HT-29 (cell line): ENCODE data around the gene SLC25A21. TPM values are rescaled to one million over a fixed set of nuclear protein-coding genes. Genes with fewer than 3 reads are reported as not detected.
A peak's percentile ranks its signal among the peaks of the same experiment; 100 is the strongest.
"Not testable (repeated sequence)": the region's sequence is repeated elsewhere in the genome, so short reads cannot be mapped to it uniquely, and the experiment has no call there.

Experiments used
- DNase-seq: peaks from one replicate; pipeline ENCODE4 v3.0.0-alpha.2; 2015; ENCODE audit warnings: low spot score
- total RNA-seq: library from RNA; depleted of rRNA; stranded (reverse); fragments of >200 nt; shearing (Covaris generic); gene quantifications from 2 replicates; pipeline ENCODE4 v1.2.3, GENCODE V29; 2014

Gene SLC25A21
- total RNA-seq, 1 experiment from 2014 or later: not detected

- no peak for DNase-seq
These were observed 14.5 kb upstream of the SLC25A21 start for GRCh38 chr14:37186865-37187264.

- no peak for DNase-seq
These were observed 13.3 kb upstream of the SLC25A21 start for GRCh38 chr14:37185670-37186069.

GRCh38 chr14:37184520-37184919, 12.1 kb upstream of the SLC25A21 start:
- not testable (repeated sequence) for DNase-seq

DNA sequence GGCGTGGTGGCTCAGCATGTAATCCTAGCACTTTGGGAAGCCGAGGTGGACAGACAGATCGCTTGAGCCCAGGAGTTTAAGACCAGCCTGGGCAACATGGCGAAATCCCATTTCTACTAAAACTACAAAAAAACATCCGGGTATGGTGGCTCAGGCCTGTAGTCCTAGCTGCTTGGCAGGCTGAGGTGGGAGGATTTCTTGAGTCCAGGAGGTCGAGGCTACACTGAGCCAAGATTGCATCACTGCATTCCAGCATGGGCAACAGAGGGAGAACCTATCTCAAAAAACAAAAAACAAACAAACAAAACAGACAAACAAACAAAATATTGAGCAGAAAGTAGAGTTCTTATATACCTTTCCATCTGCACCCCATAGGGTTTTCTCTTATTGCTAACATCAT, 9.0 kb upstream of the SLC25A21 start:
- no peak for DNase-seq

GRCh38 chr14:37180886-37181285, 8.5 kb upstream of the SLC25A21 start:
- not testable (repeated sequence) for DNase-seq

GRCh38 chr14:37179896-37180502, 7.6 kb upstream of the SLC25A21 start:
- DNase-seq: no peak

GRCh38 chr14:37172936-37173614, 669 bp upstream of the SLC25A21 start:
- DNase-seq: no peak

- DNase-seq: no peak
These were observed 755 bp downstream of the SLC25A21 start for GRCh38 chr14:37171678-37172023.

DNA sequence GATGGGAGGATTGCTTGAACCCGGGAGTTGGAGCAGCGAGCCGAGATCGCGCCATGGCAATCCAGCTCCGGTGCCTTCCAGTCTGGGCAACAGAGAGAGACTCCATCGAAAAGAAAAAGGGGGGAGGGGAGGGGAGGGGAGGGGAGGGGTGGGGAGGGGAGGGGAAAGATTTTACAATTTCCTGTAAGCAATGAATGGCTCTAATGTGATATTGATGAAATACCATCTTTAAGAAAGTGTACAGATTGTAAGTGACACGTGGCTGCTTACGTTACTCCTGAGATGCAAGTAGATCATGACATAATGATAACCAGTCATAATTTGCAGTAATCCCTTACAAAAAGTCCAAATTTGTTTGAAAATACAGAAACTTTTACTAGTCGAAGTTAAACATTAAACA, 1.4 kb downstream of the SLC25A21 start:
- DNase-seq: no peak

- no peak for DNase-seq
These were observed 2.2 kb downstream of the SLC25A21 start for GRCh38 chr14:37170237-37170636.

DNA sequence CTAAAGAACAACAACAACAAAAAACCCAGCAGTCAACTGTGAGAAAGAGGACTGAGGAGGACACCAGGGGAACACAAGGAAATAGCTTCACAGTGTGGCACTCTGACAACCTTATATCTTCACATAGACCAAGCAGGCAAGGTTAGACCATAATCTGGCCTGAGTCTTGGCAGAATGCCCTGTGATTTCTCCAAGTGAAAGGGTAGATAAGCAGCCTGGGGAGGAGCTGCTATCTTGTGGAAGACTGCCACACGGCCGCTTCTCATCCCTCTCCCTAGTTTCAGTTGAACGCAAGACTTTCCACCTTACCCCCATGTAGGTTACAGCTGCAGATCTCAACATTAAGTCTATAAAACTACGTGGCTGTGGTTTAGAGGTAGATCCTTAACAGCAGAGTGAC, 3.7 kb downstream of the SLC25A21 start:
- peak; percentile 2 for DNase-seq

DNA sequence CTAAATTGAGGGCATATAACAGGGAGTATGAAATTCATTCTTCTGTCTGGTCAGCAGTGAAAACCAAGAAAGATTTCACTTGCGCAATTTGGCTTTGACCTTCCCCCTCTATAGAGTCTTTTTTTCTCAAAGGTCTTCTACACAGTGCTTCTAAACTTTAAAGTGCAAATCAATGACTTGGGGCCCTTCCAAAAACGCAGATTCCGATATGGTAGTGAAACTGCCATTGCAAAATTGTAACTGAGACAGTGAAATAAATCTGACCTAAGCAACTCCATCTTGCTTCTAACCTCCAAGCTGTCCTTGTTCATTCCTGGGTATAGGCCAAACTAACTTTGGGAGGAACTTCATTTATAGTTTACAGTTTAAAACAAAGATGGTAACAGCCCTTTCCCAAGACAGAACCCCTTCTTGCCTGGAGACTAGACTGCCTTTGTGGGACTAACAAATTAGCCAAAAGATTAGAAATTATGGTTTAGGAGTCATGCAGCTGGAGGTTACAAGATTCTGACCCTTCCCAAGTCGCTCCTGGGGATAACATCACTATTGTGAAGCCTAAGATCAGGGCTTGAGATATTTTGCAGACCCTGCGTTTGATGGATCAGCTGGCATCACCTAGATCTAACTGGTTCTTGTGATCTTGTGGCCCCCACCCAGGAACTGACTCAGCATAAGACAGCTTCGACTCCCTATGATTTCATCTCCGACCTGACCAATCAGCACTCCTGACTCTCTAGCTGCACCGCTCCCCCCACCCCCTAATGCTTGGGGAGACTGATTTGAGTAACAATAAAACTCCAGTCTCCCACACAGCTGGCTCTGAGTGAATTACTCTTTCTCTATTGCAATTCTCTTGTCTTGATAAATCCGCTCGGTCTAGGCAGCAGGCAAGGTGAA, 5.0 kb downstream of the SLC25A21 start:
- DNase-seq: no peak

DNA sequence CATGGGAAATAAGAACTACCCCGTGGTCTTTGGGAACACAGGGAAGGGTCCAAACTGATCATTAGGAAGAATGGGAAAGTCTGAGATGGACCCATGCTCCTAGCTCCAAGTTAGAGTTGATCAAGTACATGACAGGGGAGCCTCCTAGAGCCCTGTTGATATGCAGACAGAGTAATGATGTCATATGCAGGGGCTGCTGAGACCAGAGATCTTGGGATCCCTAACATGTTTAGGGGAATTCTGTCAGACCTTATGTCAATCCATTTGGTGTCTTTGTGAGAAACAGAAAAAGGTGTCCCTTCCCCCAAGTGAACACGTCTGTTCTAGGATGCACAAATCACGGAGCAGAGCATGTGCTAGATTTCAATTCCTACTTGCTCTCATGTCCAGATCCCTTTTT, 6.6 kb downstream of the SLC25A21 start:
- DNase-seq: no peak

- not testable (repeated sequence) for DNase-seq
These were observed 10.1 kb downstream of the SLC25A21 start for GRCh38 chr14:37162307-37162706.

DNA sequence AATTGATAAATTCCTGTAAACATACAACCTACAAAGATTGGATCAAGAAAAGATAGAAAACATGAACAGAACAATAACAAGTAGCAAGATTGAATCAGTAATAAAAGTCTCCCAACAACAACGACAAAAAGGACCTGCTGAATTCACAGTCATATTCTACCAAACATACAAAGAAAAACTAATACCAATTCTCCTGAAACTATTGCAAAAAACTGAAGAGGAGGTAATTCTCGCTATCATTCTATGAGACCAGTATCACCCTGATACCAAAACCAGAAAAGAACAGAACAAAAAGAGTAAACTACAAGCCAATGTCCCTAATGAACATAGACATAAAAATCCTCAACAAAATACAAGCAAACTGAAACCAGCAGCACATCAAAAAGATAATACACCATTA, 14.4 kb downstream of the SLC25A21 start:
- DNase-seq: no peak

DNA sequence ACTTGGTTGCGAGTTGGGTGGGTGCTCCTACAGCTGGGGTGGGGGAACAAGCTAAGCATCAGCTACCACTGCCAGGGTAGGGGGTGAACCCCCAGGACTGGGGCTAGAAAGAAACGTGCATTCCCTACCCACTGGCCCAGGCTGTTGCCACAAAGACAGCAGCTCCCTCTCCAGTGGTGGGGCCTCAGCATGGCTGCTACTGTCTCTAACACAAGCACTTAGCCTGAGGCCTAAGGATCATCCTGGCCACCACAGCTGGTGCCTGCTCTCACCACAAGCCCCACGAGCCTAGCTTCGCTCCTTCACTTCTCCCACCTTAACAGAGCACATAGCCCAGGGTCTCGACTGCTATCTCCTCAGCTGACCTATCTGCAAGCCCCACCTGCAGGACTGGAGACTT, 18.9 kb downstream of the SLC25A21 start:
- DNase-seq: no peak

DNA sequence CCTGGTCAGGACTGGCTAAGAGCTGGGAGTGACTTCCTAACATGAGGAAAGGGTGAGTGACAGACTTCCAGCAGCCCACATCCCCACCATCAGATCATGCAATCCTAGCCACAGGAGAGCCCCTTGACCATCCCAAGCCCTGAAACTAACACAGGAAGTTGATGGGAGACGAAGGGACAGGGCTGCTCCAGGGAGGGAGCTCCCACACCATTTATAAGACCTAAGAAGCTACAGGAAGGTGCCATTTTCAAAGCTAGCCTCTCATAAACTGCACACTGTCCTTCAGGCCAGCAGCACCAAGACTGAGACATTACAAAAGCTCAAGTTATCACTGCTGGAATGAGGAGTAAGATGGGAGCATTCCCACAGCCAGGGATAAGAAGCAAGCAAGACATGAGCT, 19.4 kb downstream of the SLC25A21 start:
- DNase-seq: no peak

DNA sequence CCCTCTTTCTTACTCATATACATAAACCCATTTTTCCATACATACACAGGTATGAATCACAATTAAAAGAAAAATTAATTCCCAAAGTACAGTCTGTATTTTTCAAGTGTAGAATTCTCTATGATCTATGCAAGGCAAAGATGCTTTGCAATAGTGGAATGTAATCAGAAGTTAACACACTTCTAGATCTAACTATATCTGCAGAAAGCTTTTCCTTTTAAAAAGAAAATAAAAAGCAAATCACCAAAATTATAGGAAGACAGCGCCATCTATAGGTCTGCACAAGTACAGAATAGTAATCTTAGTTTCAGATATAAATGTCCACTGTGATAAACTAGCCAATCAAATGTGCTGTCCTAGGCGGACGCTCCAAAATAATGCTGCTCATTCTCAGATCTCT, 22.0 kb downstream of the SLC25A21 start:
- DNase-seq: peak; percentile 45

GRCh38 chr14:37147310-37147880, 25.0 kb downstream of the SLC25A21 start:
- DNase-seq: no peak

DNA sequence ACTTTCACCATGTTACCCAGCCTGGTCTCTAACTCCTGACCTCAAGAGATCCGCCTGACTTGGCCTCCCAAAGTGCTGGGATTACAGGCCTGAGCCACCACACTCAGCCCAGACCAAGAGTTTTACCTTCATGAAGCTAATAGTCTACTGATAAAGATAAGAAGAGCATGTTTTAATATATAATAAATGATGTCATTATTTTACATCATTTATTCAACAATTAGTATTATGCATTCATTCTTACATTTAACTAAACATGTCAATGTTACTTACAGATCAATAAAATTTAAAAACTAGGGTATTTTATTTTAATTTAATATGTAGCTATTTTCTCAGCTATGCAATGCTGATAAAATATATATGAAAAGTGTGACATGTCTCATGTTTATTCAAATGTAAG, 26.0 kb downstream of the SLC25A21 start:
- DNase-seq: not testable (repeated sequence)

GRCh38 chr14:37145395-37145794, 27.0 kb downstream of the SLC25A21 start:
- no peak for DNase-seq

DNA sequence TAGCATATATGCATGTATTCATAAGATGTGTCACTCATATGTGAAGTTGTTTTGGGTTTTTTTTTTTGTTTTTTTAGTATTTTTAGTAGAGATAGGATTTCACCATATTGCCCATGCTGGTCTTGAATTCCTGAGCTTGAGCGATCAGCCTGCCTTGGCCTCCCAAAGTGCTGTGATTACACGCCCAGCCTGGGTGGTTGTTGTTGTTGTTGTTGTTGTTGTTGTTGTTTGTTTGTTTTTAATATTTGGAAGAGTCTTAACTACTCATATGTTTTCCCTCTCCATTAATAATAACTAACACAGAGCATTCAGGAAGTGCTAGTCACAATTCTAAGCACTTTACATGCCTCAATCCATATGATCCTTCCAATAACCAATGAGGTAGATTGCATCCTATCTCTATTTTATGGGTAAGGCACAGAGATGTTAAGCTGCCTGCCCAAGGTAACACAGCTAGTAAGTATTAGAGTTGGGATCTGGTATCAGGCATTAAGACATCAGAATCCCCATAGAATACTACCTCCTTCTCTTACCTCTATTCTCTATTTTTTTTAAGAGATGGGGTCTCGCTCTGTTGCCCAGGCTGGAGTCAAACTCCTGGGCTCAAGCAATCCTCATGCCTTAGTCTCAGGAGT, 27.6 kb downstream of the SLC25A21 start:
- no peak for DNase-seq
